Left ventricle myocardium inferior (tissue), 1 donor: ENCODE data around the gene EVC. TPM values are rescaled to one million over a fixed set of nuclear protein-coding genes. Genes with fewer than 3 reads are reported as not detected.

Experiments used
- DNase-seq: peaks from one replicate; pipeline ENCODE4 v3.0.0-alpha.2; 2020
- H3K27ac ChIP-seq: fragments of 200-600 bp; replicated peaks from 2 replicates; pipeline ENCODE4 v1.8.0; 2021
- H3K27me3 ChIP-seq: fragments of 200-600 bp; 2 replicates; pipeline ENCODE4 v1.8.0; 2021; ENCODE audit warnings: low read depth
- H3K36me3 ChIP-seq: fragments of 200-600 bp; 2 replicates; pipeline ENCODE4 v1.8.0; 2021
- H3K4me1 ChIP-seq: fragments of 200-600 bp; 2 replicates; pipeline ENCODE4 v1.8.0; 2021
- H3K4me3 ChIP-seq: fragments of 200-600 bp; 2 replicates; pipeline ENCODE4 v1.8.0; 2021; ENCODE audit warnings: mild to moderate bottlenecking, moderate library complexity
- H3K9me3 ChIP-seq: fragments of 200-600 bp; replicated peaks from 2 replicates; pipeline ENCODE4 v1.8.0; 2021
- intact Hi-C: fragments of 100-400 bp; cut with micrococcal nuclease; formaldehyde crosslinking; loops from one replicate; pipeline ENCODE4 v1.11.0; 2022
- total RNA-seq: library from RNA; stranded (reverse); fragmentation: NEBNext Ultra II Directional; extraction: Animal tissue kit (Norgen Biotek cat#: 25700); gene quantifications from one replicate; pipeline ENCODE4 v1.2.1, GENCODE V29; 2021
- TF ChIP-seq, protein P1 (sequence below): fragments of 200-600 bp; IDR thresholded peaks from 2 replicates; pipeline ENCODE4 v1.8.0; 2021; ENCODE audit warnings: antibody characterized with exemption, mild to moderate bottlenecking, borderline replicate concordance
- donor health status: DM: no; HTN: yes; CAD: no; lungs with severe emphysema.

The EVC gene
- total RNA-seq, 1 donor from 2014 or later: 5.1 TPM

DNA sequence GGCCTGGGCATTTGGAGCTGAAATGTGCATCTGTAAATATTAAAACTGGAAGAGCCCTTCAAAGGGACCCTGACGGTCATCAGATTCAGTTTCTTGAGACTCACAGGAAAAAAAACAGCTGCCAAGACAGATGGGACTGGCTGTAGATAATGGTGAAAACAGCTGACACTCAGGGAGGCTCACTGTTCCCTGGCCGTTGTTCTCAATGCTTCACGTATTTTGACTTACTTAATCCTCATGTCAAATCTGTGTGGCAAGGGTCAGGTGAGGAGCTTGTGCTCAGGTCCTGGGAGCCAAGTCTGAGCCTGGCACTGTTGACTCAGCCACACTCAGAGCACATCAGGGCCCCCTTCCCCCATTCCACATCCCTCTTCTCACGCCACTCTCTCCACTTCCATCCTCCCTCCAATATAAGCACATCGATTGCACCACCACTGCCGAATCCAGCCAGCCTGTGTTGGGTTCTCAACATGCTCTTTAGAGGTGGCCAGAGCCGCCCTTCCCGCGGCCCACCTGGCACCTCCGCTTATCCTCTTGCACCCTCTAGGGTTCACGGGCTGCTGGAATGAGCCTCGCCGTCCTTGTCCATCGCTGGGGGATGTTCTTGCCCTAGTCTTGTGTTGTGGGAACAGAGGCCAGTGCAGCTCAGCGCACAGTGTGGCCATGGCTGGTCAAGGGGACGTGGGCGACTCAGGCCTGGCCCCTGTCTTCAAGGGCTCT, 40.1 kb downstream of the EVC start:
- TF ChIP-seq, protein P1, sequence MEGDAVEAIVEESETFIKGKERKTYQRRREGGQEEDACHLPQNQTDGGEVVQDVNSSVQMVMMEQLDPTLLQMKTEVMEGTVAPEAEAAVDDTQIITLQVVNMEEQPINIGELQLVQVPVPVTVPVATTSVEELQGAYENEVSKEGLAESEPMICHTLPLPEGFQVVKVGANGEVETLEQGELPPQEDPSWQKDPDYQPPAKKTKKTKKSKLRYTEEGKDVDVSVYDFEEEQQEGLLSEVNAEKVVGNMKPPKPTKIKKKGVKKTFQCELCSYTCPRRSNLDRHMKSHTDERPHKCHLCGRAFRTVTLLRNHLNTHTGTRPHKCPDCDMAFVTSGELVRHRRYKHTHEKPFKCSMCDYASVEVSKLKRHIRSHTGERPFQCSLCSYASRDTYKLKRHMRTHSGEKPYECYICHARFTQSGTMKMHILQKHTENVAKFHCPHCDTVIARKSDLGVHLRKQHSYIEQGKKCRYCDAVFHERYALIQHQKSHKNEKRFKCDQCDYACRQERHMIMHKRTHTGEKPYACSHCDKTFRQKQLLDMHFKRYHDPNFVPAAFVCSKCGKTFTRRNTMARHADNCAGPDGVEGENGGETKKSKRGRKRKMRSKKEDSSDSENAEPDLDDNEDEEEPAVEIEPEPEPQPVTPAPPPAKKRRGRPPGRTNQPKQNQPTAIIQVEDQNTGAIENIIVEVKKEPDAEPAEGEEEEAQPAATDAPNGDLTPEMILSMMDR: no peak
- Histone ChIP-seq H3K9me3 (no peaks in the 10 kb centered on the region), H3K36me3 (peaks cover 42% of the 10 kb centered on the region), H3K27me3 (no peaks in the 10 kb centered on the region), H3K4me1 (peaks cover 11% of the 10 kb centered on the region), H3K27ac (no peak overlapping the region), H3K4me3 (no peak overlapping the region)
- intact Hi-C loops: no loop called here
- DNase-seq: no peak

DNA sequence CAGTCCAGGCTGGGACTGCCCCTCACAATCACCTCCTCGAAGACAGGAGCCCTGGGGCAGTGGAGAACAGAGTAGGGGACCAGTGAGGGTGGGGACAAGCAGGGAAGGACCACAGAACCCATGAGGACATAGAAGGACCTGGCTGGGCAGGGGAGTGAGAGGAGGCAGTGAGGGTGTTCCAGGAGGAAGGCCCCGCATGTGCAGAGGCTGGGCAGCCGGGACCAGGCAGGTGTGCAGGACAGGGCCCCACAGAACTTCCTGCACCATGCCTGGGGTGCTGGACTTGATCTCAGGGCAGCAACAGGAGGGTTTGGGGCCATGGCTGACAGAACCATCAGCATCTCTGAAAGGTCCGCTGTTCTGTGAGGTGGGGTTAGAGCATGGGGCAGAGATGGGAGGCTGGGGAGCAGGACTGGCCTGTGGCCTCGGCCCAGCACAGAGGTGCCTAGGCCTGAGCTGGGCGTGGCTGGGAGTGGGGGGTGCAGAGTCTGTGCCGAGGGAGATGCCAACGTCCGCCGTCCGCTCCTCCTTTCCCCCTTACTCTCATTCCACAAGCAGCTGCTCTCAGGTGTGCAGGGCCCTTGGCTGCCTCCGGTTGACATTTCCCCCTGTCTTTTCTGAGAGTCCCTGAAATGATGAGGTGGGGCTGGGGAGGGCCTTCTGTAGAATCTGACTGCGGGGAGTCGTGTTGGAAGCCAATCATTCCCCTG, 40.8 kb downstream of the EVC start:
- TF ChIP-seq, protein P1: no peak
- Histone ChIP-seq H3K36me3 (peaks cover 50% of the 10 kb centered on the region), H3K4me1 (peaks cover 8% of the 10 kb centered on the region), H3K9me3 (no peaks in the 10 kb centered on the region), H3K27me3 (no peaks in the 10 kb centered on the region), H3K4me3 (no peak overlapping the region), H3K27ac (no peak overlapping the region)
- intact Hi-C loops: no loop called here
- no peak for DNase-seq

DNA sequence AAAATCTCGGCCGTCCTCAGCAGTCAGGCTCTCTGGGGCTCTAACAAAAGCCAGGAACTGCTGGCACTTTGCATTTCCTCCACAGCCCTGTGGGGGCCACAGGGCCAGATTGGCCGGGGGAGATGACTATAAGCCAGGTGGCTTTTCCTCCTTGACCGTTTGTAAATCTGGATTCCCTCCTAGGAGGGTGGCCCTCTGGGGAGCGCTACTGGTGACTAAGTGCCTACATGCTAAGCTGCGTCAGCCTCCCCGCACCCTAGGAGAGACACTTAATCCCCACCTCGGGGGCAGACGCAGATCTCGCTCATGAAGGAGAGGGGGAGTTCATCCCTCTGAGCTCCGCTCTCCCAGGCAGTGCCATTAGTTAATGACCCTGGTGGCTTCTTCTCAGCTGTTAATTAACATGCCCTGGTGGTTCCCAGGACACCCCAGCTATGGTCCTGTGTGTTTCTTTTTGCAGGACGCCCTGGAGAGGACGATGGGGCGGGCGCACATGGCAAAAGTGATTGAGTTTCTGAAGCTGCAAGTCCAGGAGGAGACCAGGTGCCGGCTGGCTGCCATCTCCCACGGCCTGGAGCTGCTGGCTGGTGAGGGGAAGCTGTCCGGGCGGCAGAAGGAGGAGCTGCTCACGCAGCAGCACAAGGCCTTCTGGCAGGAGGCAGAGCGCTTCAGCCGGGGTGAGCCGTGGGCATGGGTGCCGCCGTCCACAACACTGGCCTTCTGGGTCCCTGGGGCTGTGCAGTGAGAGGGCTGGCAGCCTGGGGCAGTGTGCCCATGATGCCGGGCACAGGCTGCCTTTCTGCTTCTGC, 41.6 kb downstream of the EVC start:
- Histone ChIP-seq H3K27me3 (no peaks in the 10 kb centered on the region), H3K4me1 (peaks cover under 1% of the 10 kb centered on the region), H3K27ac (no peak overlapping the region), H3K9me3 (no peaks in the 10 kb centered on the region), H3K36me3 (peaks cover 56% of the 10 kb centered on the region), H3K4me3 (no peak overlapping the region)
- DNase-seq: no peak
- TF ChIP-seq, protein P1: no peak
- intact Hi-C loops: no loop called here

DNA sequence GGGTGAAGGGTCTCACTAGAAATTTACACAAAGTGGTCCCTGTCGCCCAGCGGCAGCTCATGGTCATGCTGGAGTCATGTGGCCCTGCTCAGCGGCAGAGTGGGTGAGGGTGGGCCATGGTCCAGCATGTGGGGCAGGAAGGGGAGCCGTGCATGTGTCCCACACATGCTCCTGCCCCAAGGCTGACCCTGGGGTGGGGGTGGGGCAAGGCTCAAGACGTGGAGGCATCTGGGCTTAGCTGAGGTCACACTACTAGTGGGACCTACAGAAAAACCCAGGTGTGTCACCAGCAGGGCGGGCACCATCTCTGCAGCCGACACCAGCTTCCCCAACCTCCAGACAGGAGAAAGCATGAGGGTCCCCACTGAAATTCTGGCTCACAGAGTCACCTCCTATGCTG, 42.4 kb downstream of the EVC start:
- TF ChIP-seq, protein P1: no peak
- peaks cover 62% of the 10 kb centered on the region for H3K36me3 ChIP-seq
- DNase-seq: no peak
- no peak overlapping the region for H3K4me3 ChIP-seq
- intact Hi-C loops: no loop called here
- H3K27me3 ChIP-seq: no peaks in the 10 kb centered on the region
- H3K4me1 ChIP-seq: no peaks in the 10 kb centered on the region
- H3K9me3 ChIP-seq: no peaks in the 10 kb centered on the region
- H3K27ac ChIP-seq: no peak overlapping the region

DNA sequence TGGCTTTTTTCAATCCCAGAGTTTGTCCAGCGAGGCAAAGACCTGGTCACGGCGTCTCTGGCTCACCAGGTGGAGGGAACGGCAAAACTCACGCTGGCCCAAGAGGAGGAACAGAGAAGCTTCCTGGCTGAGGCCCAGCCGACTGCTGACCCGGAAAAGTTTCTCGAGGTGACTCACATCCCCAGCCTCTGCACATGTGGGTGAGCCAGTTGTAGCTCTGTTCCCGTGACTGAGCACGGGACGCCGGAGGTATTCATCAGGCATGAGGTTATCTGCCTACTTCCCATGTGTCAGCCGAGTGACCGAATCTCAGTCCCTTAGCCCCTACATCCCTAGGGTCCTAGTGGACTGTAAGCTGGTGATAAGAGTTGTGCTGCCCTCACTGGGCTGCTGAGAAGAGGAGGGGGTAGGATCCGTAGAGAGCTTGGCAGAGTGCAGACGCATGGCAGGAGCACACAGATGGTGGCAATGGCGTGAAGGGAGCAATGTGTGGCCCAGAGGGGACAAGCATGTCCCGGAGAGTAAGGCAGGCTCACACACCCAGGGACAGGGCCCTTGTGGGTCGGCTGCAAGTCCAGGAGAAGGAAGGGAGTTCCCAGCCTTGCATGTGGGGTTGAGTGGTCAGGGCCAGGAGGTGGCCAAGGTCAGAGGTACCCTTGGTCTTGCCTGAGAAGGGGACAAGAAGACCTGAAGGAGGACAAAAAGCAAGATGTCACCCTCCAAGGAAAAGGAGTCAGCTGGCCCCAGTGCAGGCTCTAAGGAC, 42.9 kb downstream of the EVC start:
- Histone ChIP-seq H3K27me3 (no peaks in the 10 kb centered on the region), H3K9me3 (no peaks in the 10 kb centered on the region), H3K36me3 (peaks cover 59% of the 10 kb centered on the region), H3K4me3 (no peak overlapping the region), H3K27ac (no peak overlapping the region), H3K4me1 (no peaks in the 10 kb centered on the region)
- TF ChIP-seq, protein P1: no peak
- intact Hi-C loops: no loop called here
- no peak for DNase-seq
